HG03039 (cell line): ENCODE results near the gene NPAS3.

ENCODE experiments used
- ATAC-seq: cut with Tn5 transposase; IDR thresholded peaks from one replicate; pipeline ENCODE4 v1.9.1; 2021; ENCODE audit warnings: mild to moderate bottlenecking, moderate library complexity; ENCODE audit not compliant: unreplicated experiment

NPAS3 gene

GRCh38 chr14:33768458-33768830 lies 829.8 kb downstream of the NPAS3 start:
- no peak for ATAC-seq

- ATAC-seq, result no peak
These were observed 834.7 kb downstream of the NPAS3 start for GRCh38 chr14:33773205-33774030.

- no peak for ATAC-seq
These were observed 835.5 kb downstream of the NPAS3 start for GRCh38 chr14:33774161-33774560.

GRCh38 chr14:33774723-33775470 lies 836.2 kb downstream of the NPAS3 start:
- ATAC-seq, result no peak

- no peak for ATAC-seq
These were observed 838.2 kb downstream of the NPAS3 start for GRCh38 chr14:33776871-33777270.

GRCh38 chr14:33777681-33778080 lies 839.0 kb downstream of the NPAS3 start:
- no peak for ATAC-seq

GRCh38 chr14:33780035-33780434 lies 841.4 kb downstream of the NPAS3 start:
- ATAC-seq, result no peak

- no peak for ATAC-seq
These were observed 842.6 kb downstream of the NPAS3 start for GRCh38 chr14:33781236-33781635.

GRCh38 chr14:33782923-33783322 lies 844.2 kb downstream of the NPAS3 start:
- ATAC-seq, result no peak

GRCh38 chr14:33786091-33786825 lies 847.6 kb downstream of the NPAS3 start:
- ATAC-seq, result no peak

- no peak for ATAC-seq
These were observed 849.5 kb downstream of the NPAS3 start for GRCh38 chr14:33788161-33788560.

- ATAC-seq, result no peak
These were observed 852.3 kb downstream of the NPAS3 start for GRCh38 chr14:33790996-33791395.

- ATAC-seq, result peak; percentile 39
These were observed 853.5 kb downstream of the NPAS3 start for GRCh38 chr14:33792009-33792719.

- ATAC-seq, result peak; percentile 55
These were observed 854.2 kb downstream of the NPAS3 start for GRCh38 chr14:33792720-33793368.

GRCh38 chr14:33793398-33794110 lies 854.9 kb downstream of the NPAS3 start:
- no peak for ATAC-seq

- no peak for ATAC-seq
These were observed 856.2 kb downstream of the NPAS3 start for GRCh38 chr14:33794791-33795305.

- no peak for ATAC-seq
These were observed 857.7 kb downstream of the NPAS3 start for GRCh38 chr14:33796356-33796755.

GRCh38 chr14:33799705-33800570 lies 861.3 kb downstream of the NPAS3 start:
- no peak for ATAC-seq

- no peak for ATAC-seq
These were observed 862.1 kb downstream of the NPAS3 start for GRCh38 chr14:33800735-33801163.
